ENCODE data around the gene NUFIP2.
A peak's percentile ranks its signal among the peaks of the same experiment; 100 is the strongest.
"Not testable (repeated sequence)": the region's sequence is repeated elsewhere in the genome, so short reads cannot be mapped to it uniquely, and the experiment has no call there.

NUFIP2 gene

GRCh38 chr17:29238133-29238850, 55.7 kb downstream of the NUFIP2 start:
- DNase-seq = peak; percentile 22

- no peak for DNase-seq
Measured at GRCh38 chr17:29237476-29238132, 56.3 kb downstream of the NUFIP2 start.

DNA sequence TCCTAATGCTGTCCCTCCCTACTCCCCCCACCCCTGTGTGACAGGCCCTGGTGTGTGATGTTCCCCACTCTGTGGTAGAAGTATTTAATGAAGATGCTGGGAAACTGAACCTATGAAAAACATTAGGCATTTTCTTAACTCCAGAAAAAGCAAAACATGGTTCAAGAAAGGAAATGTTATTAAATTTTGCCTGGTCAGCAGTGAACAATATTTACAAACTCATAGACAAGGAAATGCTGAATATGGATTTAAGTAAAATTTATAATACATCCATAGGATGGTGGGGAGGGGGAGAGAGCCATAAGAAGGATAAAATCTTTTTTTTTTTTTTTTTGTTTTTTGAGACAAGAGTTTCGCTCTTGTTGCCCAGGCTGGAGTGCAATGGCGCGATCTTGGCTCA, 58.0 kb downstream of the NUFIP2 start:
- no peak for DNase-seq

GRCh38 chr17:29234972-29235371, 59.0 kb downstream of the NUFIP2 start:
- not testable (repeated sequence) for DNase-seq

- DNase-seq = no peak
Measured at GRCh38 chr17:29233301-29233700, 60.6 kb downstream of the NUFIP2 start.

GRCh38 chr17:29225396-29225795, 68.6 kb downstream of the NUFIP2 start:
- no peak for DNase-seq

DNA sequence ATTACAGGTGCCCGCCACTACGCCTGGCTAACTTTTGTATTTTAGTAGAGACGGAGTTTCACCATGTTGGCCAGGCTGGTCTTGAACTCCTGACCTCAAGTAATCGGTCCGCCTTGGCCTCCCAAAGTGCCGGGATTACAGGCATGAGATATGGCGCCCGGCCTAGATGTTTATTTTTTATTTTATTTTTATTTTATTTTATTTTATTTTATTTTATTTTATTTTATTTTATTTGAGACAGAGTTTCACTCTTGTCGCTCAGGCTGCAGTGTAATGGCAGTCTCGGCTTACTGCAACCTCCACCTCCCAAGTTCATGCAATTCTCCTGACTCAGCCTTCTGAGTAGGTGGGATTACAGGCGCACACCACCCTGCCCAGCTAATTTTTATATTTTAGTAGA, 72.6 kb downstream of the NUFIP2 start:
- not testable (repeated sequence) for DNase-seq

DNA sequence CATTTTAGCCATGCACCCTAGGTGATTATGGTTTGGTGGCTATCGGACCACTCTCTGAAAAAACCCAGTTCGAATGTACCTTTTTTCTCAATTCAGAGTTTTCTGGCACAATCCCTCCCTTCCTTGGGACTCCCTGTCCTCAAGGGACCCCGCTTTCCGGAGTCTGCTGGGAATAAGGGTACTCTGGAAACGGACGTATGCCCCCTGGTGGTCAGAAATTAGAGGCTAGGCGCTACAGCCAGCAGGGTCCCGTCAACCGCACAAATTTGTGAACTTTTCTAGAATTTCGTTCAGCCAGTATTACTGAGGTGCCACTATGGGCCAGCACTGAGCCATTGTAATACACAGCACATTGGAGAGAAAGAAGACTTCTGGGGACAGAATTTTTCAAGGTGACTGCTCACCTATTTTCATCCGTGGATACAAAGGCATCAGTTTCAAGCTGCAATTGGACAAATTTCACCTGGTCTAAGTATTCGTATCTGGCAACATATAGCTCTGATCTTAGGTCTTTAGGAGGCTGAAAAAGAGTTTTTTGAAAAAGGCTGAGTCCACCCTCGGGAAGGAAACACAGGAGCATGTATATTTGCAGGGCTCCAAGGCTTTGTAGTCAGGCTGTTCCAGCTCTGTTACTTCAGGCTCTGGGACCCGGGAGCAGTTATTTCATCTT, 74.4 kb downstream of the NUFIP2 start:
- DNase-seq = peak; percentile 69

DNA sequence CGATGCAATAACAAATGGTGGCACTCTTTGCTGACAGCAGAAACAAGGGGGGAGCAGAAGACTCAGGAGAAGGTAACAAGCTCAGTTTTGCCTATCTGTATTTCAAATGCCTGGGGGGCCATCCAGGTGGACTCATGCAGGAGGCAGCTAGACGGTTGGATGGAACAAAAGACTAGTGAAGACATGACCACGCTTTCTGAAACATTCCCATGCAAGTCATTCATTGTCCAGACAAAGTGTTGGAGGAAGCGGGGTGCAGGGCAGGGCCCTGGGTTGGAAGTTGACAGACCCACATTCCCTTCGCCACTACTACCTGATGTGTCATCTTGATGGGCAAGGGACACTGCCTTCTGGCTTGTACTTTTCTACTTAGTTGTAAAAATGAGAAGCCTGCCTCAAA, 77.1 kb downstream of the NUFIP2 start:
- no peak for DNase-seq

DNA sequence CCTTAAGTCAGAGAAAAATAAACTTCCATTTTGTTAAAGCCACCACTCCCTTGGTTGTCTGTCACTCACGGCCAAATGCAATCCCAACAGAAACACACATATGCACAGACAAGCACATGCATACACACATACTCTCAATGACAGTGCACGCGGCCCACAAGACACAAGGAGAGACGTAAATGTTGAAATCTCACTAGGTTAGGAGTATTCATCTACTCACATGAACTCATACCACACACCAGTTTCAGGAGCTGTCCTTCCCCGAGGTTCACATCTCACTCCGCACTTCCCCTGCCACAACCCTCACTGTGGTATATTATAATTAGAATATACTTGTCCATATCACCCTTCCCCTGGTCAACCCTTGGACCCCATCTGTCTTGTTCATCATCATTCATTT, 77.8 kb downstream of the NUFIP2 start:
- DNase-seq = no peak

GRCh38 chr17:29215717-29216116, 78.2 kb downstream of the NUFIP2 start:
- no peak for DNase-seq

DNA sequence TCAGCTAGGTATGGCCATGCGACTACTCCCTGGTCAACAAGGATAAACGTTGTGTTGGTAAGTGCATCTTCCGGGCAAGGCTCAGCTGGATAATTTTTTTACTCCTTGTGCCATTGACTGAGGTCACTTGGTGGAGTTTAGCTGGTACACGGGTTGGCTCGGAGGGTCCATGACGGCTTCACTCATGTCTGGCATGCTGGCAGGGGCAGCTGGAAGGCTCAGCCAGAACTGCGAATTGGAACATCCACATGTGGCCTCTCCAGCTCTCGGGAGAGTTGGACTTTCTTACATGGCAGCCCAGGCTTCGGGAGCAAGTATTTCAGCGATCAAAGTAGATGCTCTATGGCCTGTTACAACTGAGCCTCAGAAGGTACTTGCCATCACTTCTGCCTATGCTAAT, 78.8 kb downstream of the NUFIP2 start:
- DNase-seq = no peak

- no peak for DNase-seq
Measured at GRCh38 chr17:29214215-29215146, 79.5 kb downstream of the NUFIP2 start.

GRCh38 chr17:29212681-29213121, 81.2 kb downstream of the NUFIP2 start:
- DNase-seq = no peak

- DNase-seq = no peak
Measured at GRCh38 chr17:29212094-29212631, 81.8 kb downstream of the NUFIP2 start.

DNA sequence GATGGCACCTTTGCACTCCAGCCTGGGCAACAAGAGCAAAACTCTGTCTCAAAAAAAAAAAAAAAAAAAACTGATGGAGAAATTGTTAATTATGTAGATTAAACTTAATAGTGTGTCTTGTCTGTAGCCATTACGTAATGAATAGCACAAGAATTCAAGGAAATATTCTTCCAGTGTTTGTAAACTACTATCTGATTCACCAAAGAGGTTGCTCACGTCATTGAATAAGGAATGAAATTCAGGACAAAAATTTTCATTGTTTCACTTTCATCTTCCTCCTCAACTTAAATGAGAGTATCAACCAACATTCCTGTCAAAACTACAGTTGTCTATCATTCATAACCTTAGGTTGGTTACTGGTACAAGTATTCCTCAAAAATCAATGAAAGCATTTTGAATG, 83.1 kb downstream of the NUFIP2 start:
- DNase-seq = no peak

GRCh38 chr17:29209073-29209472, 84.9 kb downstream of the NUFIP2 start:
- no peak for DNase-seq

DNA sequence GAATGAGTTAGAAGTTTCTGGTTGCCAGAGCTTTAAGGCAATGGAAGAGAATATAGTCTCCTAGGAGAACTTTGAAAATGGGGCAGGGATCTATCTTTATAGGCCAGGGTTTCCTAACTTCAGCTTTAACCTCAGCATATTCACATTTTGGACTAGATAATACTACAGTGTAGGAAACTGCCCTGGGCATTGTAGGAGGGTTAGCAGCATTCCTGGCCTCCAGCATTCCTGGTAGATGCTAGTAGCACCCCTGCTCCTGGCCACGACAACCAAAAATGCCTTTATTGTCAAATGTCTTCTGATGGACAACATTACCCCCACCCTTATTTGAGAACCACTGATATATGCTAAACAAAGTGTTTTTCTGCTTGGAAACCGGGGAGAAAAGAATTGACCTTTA, 86.0 kb downstream of the NUFIP2 start:
- no peak for DNase-seq
